ENCODE results near the gene UAP1L1.

DNA sequence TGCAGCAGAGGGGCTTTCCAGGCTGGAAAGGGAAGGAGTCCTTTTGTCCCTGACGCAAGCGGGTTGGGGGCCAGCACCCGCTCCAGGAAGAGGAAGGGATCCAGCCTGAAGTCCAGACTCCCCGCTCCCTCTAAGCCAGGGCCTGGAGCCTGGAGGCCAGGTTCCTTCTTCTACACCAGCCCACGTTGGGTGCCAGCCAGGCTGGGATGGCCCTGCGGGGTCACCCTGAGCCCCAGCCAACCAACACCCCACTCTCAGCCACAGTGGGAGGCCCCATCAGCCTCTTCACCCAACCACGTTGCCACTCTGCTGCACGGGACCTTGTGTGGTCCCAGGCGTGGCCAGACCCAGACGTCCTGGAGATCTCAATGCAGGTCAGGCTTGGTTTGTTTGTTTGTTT, 44.5 kb upstream of the UAP1L1 start:
- TF ChIP-seq, protein P1, sequence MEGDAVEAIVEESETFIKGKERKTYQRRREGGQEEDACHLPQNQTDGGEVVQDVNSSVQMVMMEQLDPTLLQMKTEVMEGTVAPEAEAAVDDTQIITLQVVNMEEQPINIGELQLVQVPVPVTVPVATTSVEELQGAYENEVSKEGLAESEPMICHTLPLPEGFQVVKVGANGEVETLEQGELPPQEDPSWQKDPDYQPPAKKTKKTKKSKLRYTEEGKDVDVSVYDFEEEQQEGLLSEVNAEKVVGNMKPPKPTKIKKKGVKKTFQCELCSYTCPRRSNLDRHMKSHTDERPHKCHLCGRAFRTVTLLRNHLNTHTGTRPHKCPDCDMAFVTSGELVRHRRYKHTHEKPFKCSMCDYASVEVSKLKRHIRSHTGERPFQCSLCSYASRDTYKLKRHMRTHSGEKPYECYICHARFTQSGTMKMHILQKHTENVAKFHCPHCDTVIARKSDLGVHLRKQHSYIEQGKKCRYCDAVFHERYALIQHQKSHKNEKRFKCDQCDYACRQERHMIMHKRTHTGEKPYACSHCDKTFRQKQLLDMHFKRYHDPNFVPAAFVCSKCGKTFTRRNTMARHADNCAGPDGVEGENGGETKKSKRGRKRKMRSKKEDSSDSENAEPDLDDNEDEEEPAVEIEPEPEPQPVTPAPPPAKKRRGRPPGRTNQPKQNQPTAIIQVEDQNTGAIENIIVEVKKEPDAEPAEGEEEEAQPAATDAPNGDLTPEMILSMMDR (IDR thresholded peaks at IDR 0.05; ENCODE audit: low read length), result no peak
- TF ChIP-seq EZH2 (optimal IDR thresholded peaks at IDR 0.05; ENCODE audit: low read depth, low read length) (no peak), EZH2phosphoT487 (IDR thresholded peaks at IDR 0.05; ENCODE audit: low read length) (no peak)
